Mammary microvascular endothelial cell (primary cell): ENCODE results near the gene SDCBP2. TPM values are rescaled to one million over a fixed set of nuclear protein-coding genes. Genes with fewer than 3 reads are reported as not detected.

Experiments used
- total RNA-seq: library from RNA; depleted of rRNA; stranded (reverse); fragments of >200 nt; gene quantifications from 2 replicates; pipeline ENCODE4 v1.2.3, GENCODE V29; 2015

Gene SDCBP2, protein sequence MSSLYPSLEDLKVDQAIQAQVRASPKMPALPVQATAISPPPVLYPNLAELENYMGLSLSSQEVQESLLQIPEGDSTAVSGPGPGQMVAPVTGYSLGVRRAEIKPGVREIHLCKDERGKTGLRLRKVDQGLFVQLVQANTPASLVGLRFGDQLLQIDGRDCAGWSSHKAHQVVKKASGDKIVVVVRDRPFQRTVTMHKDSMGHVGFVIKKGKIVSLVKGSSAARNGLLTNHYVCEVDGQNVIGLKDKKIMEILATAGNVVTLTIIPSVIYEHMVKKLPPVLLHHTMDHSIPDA
- total RNA-seq, result 4.7 and 5.6 TPM in 2 replicates

DNA sequence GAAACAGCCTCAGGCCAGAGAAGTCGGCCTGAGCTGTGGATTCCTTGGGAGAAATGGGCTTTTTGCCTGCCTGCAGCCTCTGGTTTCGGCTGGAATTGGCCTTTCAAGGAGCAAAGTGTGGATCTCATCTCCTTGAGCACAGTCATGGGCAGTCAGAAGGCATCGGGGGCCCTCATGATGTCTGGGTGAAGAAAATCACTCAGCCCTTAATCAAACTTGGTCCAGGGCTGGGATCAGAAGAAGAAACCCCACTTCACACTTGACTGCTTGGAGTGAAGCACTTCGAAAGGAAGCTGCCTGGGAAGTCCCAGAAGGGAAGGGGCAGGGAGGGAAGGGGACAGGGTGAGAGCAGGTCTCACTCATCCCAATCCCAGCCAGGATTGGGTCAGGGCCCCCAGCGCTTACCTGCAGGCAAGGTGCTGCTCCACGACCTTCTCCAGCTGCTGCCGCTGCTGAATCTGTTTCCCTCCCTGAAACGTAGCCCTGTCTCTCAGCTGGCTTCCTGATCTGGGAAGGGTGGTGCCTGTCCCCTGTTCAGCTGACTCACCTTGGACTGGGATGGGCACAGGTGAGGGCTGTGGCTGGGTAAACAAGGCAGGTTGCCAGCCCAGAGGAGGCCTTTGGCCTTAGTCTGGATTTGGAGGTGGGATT is at the start of gene SDCBP2:
TSS of gene SDCBP2 (minus strand) at position 460 of the 651 bp plus-strand sequence. CDS start 8,723 bp downstream, outside the sequence.

DNA sequence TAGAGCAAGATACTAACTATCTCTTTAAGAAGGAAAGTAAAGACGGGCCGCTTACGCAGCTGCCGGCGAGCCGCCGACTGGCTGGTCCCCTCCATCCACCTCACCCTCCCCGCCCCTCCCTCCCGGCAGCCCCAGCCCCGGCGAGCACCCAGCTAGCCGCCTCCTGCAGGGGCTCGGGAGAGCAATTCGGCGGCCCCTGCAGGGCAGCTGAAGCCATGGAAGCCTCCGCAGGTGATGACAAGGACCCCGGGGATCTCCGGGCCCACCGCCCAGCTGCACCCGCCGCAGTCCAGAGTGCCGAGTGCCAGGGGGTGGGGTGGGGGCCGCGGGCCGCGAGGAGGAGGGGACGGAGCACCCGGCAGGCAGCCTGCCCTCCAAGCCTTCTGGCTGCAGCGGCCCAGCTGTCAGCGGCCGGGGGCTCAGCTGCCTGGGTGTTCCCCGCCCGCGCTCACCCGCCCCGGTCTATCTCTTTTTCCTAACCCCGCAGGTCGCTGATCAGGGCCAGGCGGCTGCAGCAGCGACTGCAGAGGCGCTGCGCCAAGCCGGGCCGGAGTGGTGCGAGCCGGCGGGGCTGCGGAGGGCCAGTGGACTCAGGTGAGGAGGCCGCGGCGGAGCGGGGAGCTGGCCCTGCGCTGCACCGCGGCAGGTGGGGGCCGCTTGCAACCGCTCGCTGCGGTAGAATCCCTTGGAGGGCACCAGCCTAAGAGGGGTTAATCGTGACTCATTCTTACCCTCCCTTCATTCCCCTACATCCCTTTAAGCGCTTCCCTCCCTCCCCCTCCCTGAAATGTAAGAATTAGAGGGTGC is 62.6 kb downstream of the SDCBP2 start, which contains the start of gene SNPH:
TSS of gene SNPH (plus strand) at position 128 of the 807 bp plus-strand sequence. CDS start 29,946 bp downstream, outside the sequence.

Other genes with a start within 250 kb of the SDCBP2 start
- gene PSMF1, start 210.5 kb downstream of the SDCBP2 start, total RNA-seq, result 113 and 125 TPM in 2 replicates
- gene TMEM74B, start 144.2 kb downstream of the SDCBP2 start, total RNA-seq, result 0.20 and 1.4 TPM in 2 replicates
- not detected in 2 replicates for gene C20orf202, start 125.7 kb downstream of the SDCBP2 start, total RNA-seq
- not detected in 2 replicates for gene RAD21L1, start 103.1 kb downstream of the SDCBP2 start, total RNA-seq
- 6.6 and 7.3 TPM in 2 replicates for gene SNPH, start 62.8 kb downstream of the SDCBP2 start, total RNA-seq
- gene FKBP1A, start 63.9 kb upstream of the SDCBP2 start, total RNA-seq, result 313 and 314 TPM in 2 replicates
- 61.7 and 80.5 TPM in 2 replicates for gene NSFL1C, start 137.7 kb upstream of the SDCBP2 start, total RNA-seq
- gene SIRPB2, start 162.3 kb upstream of the SDCBP2 start, total RNA-seq, result 0.07 TPM in 1 of 2 replicates, not detected in the other
- not detected in 2 replicates for gene SIRPD, start 228.6 kb upstream of the SDCBP2 start, total RNA-seq